ENCODE data around the gene ANKRD44.

Gene ANKRD44

GRCh38 chr2:197312186-197312585 is 1.6 kb upstream of the ANKRD44 start:
- H3K4me2 ChIP-seq (ENCODE audit: insufficient read depth, low read length), result no peak overlapping the region
- H3K36me3 ChIP-seq (ENCODE audit: insufficient read depth, low read length), result no peaks in the 10 kb centered on the region
- DNase-seq (no peak), ATAC-seq (ENCODE audit: insufficient read depth, low read depth) (no peak)
- H3K4me3 ChIP-seq (ENCODE audit: low read depth in 1 of 2, low read length in 2 of 2), result no peak overlapping the region
- H3K27me3 ChIP-seq (ENCODE audit: insufficient read depth, low read length, poor library complexity), result no peaks in the 10 kb centered on the region
- H3K79me2 ChIP-seq (ENCODE audit: insufficient read depth, low read length), result peaks cover 16% of the 10 kb centered on the region
- no peaks in the 10 kb centered on the region for H3K9me3 ChIP-seq (ENCODE audit: insufficient read depth, low read length, severe bottlenecking)
- H2AFZ ChIP-seq (ENCODE audit: low read depth, low read length), result no peak overlapping the region
- H3K9ac ChIP-seq (ENCODE audit: low read depth, low read length), result no peak overlapping the region
- no peaks in the 10 kb centered on the region; the same call in 1 of the 2 replicates for H4K20me1 ChIP-seq (ENCODE audit: insufficient read depth, low read length)
- peaks cover 45% of the 10 kb centered on the region for H3K4me1 ChIP-seq (ENCODE audit: insufficient read depth, low read length)
- no peak overlapping the region for H3K27ac ChIP-seq (ENCODE audit: low read length)
- no peak for TF ChIP-seq EZH2 (IDR thresholded peaks at IDR 0.05; ENCODE audit: borderline replicate concordance, low read depth, low read length, severe bottlenecking)
- TF ChIP-seq CTCF (IDR thresholded peaks at IDR 0.05; ENCODE audit: borderline replicate concordance, extremely low read depth, low read length, poor library complexity, severe bottlenecking), result no peak

DNA sequence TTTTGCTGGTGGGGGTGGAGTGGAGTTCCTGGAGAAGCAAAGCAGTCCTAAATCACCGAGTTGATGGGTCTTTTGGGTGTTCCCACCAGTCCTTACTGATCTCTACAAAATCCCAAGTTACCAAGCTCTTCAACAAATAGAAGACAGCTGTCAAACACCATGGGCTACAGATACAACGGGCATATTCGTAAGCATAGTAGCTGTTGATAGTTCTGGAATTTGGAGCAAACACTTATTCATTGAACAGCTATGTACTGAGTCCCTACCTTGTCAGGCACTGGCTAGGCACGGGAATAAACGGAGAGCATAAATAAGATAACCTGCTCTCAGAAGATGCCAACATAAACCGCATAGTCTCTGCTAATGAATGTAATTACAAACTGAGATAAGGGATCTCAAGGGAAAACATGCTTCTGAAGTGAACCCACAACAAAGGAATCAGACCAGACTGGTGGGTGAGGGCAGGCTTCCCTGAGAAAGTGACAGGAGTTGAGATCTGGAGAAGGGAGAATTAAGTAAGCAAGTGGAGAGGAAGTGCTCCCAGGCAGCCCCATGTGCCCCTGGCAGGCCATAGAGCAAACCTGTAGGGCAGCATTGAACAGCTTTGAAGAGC is 947 bp upstream of the ANKRD44 start:
- H3K4me2 ChIP-seq (ENCODE audit: insufficient read depth, low read length), result peak overlapping the region; percentile 92
- peak overlapping the region; percentile 52; the same call in 1 of the 2 replicates for H3K27ac ChIP-seq (ENCODE audit: low read length)
- TF ChIP-seq CTCF (IDR thresholded peaks at IDR 0.05; ENCODE audit: borderline replicate concordance, extremely low read depth, low read length, poor library complexity, severe bottlenecking), result no peak
- TF ChIP-seq EZH2 (IDR thresholded peaks at IDR 0.05; ENCODE audit: borderline replicate concordance, low read depth, low read length, severe bottlenecking), result no peak
- H3K36me3 ChIP-seq (ENCODE audit: insufficient read depth, low read length), result no peaks in the 10 kb centered on the region
- no peaks in the 10 kb centered on the region; the same call in 1 of the 2 replicates for H4K20me1 ChIP-seq (ENCODE audit: insufficient read depth, low read length)
- H2AFZ ChIP-seq (ENCODE audit: low read depth, low read length), result peak overlapping the region; percentile 83
- H3K4me3 ChIP-seq (ENCODE audit: low read depth in 1 of 2, low read length in 2 of 2), result peak overlapping the region in 1 of 2 experiments; percentile 69; a peak in 2 of 4 replicates
- H3K27me3 ChIP-seq (ENCODE audit: insufficient read depth, low read length, poor library complexity), result no peaks in the 10 kb centered on the region
- peaks cover 50% of the 10 kb centered on the region for H3K4me1 ChIP-seq (ENCODE audit: insufficient read depth, low read length)
- H3K9ac ChIP-seq (ENCODE audit: low read depth, low read length), result peak overlapping the region; percentile 74
- H3K9me3 ChIP-seq (ENCODE audit: insufficient read depth, low read length, severe bottlenecking), result no peaks in the 10 kb centered on the region
- ATAC-seq (ENCODE audit: insufficient read depth, low read depth) (peak; percentile 13; the same call in 2 of the 3 replicates), DNase-seq (peak; percentile 46)
- H3K79me2 ChIP-seq (ENCODE audit: insufficient read depth, low read length), result peaks cover 23% of the 10 kb centered on the region

DNA sequence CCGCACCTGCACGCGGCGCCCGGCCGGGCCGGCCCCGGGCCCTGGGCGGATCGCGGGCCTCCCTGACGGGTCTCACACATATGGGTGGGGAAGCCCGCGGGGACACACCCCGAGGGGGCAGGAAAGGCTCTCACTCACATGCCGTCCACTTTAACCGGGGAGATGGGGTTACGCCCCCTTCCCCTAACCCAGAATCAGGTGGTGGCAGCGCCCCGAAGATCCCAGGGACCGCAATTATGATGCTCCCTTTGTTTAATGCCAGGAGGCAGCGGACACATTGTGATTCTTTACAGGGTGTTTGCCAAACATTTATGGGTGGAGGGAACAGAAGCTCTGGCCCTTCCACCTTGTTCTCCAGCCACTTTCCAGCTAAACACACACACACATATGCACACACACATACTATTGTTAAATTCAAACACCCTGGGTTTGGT is 424 bp upstream of the ANKRD44 start:
- Histone ChIP-seq H3K4me2 (ENCODE audit: insufficient read depth, low read length) (peak overlapping the region; percentile 92), H3K4me1 (ENCODE audit: insufficient read depth, low read length) (peaks cover 56% of the 10 kb centered on the region), H3K9ac (ENCODE audit: low read depth, low read length) (peak overlapping the region; percentile 74), H3K36me3 (ENCODE audit: insufficient read depth, low read length) (no peaks in the 10 kb centered on the region), H2AFZ (ENCODE audit: low read depth, low read length) (peak overlapping the region; percentile 83), H3K4me3 (ENCODE audit: low read depth in 1 of 2, low read length in 2 of 2) (peak overlapping the region; percentile 32 to 69; a peak in 3 of 4 replicates), H4K20me1 (ENCODE audit: insufficient read depth, low read length) (no peaks in the 10 kb centered on the region; the same call in 1 of the 2 replicates), H3K79me2 (ENCODE audit: insufficient read depth, low read length) (peaks cover 28% of the 10 kb centered on the region), H3K27me3 (ENCODE audit: insufficient read depth, low read length, poor library complexity) (no peaks in the 10 kb centered on the region), H3K27ac (ENCODE audit: low read length) (peak overlapping the region; percentile 52; the same call in 1 of the 2 replicates), H3K9me3 (ENCODE audit: insufficient read depth, low read length, severe bottlenecking) (no peaks in the 10 kb centered on the region)
- DNase-seq (no peak), ATAC-seq (ENCODE audit: insufficient read depth, low read depth) (no peak)
- TF ChIP-seq EZH2 (IDR thresholded peaks at IDR 0.05; ENCODE audit: borderline replicate concordance, low read depth, low read length, severe bottlenecking), result no peak
- TF ChIP-seq CTCF (IDR thresholded peaks at IDR 0.05; ENCODE audit: borderline replicate concordance, extremely low read depth, low read length, poor library complexity, severe bottlenecking), result no peak
